Left renal pelvis (tissue), 4 donors: ENCODE measurements around the gene ZNF316. TPM values are rescaled to one million over a fixed set of nuclear protein-coding genes. Genes with fewer than 3 reads are reported as not detected.
"Not testable (repeated sequence)": the region's sequence is repeated elsewhere in the genome, so short reads cannot be mapped to it uniquely, and the experiment has no call there.

Experiments used
- DNase-seq, 4 donors: peaks; one replicate each; pipeline ENCODE4 v3.0.0-alpha.2; 2013; ENCODE audit warnings: low read depth in 4 of 4, low spot score in 3 of 4
- polyA plus RNA-seq, 4 donors: library from polyadenylated mRNA; unstranded; fragments of 120-200 nt; gene quantifications; one replicate each; pipeline ENCODE4 v1.2.1, GENCODE V29; 2013; ENCODE audit not compliant: insufficient read length in 4 of 4

Gene ZNF316
- polyA plus RNA-seq, 4 donors = 30.6 to 65.8 (median 41.4) TPM

GRCh38 chr7:6621195-6622133 is 15.7 kb upstream of the ZNF316 start:
- no peak for DNase-seq

GRCh38 chr7:6622134-6622710 is 14.9 kb upstream of the ZNF316 start:
- no peak for DNase-seq

GRCh38 chr7:6623589-6624245 is 13.4 kb upstream of the ZNF316 start:
- no peak for DNase-seq

- DNase-seq = no peak
Observed at GRCh38 chr7:6624246-6624611, 12.9 kb upstream of the ZNF316 start.

GRCh38 chr7:6628045-6628444 is 9.1 kb upstream of the ZNF316 start:
- no peak for DNase-seq

- no peak for DNase-seq
Observed at GRCh38 chr7:6630007-6630849, 6.9 kb upstream of the ZNF316 start.

- no peak for DNase-seq
Observed at GRCh38 chr7:6631605-6632004, 5.5 kb upstream of the ZNF316 start.

GRCh38 chr7:6634021-6634420 is 3.1 kb upstream of the ZNF316 start:
- no peak for DNase-seq

- DNase-seq = not testable (repeated sequence)
Observed at GRCh38 chr7:6634971-6635370, 2.1 kb upstream of the ZNF316 start.

GRCh38 chr7:6637544-6638229 is 569 bp downstream of the ZNF316 start:
- DNase-seq = no peak

- no peak for DNase-seq
Observed at GRCh38 chr7:6639032-6639431, 1.9 kb downstream of the ZNF316 start.

- no peak for DNase-seq
Observed at GRCh38 chr7:6639627-6640026, 2.5 kb downstream of the ZNF316 start.

GRCh38 chr7:6640246-6640721 is 3.2 kb downstream of the ZNF316 start:
- DNase-seq = no peak

GRCh38 chr7:6641305-6642035 is 4.4 kb downstream of the ZNF316 start:
- DNase-seq = no peak

- no peak for DNase-seq
Observed at GRCh38 chr7:6642239-6642839, 5.2 kb downstream of the ZNF316 start.

GRCh38 chr7:6642861-6643640 is 5.9 kb downstream of the ZNF316 start:
- DNase-seq = no peak

GRCh38 chr7:6643915-6644625 is 7.0 kb downstream of the ZNF316 start:
- no peak for DNase-seq

- no peak for DNase-seq
Observed at GRCh38 chr7:6644728-6645127, 7.6 kb downstream of the ZNF316 start.
